Measurements from ENCODE around the gene DPP10.

DPP10 gene

DNA sequence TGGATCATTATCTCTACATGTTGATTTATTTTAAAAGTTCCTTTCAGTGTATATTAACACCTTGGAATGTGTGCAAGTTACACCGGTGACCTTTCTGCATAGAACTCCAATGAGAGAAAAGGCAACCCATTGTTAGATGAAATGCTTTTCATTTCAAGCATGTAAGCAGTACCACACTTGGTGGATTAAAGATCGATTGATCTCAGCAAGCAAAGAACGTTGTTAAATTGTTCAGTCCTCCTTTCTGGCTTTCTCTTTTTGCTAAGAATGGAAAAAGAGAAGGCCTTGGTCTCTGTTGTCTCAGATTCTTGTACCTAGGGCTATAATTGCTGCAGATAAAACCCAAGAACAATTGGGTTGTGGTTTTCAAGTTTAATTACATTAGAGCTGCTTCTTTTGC, 843.0 kb downstream of the DPP10 start:
- no peak for DNase-seq (ENCODE audit: low spot score)

DNA sequence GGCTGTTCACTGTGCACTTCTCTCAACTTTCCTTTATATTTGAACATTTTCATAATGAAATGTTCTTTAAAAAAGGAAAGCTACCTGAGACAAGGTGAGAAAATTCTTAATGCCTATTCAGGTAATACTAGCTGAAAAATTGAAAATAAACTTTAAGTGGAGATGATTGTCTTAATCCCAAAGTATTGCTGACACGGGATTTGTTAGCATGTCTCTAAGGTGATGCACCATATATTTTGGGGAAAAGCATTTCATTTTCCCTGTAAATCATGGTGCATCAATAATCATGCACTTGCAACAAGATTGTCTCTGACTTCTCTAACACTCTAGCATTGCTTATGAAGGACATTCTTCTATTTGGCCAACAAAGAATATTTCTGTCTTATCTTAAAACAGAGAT, 848.0 kb downstream of the DPP10 start:
- DNase-seq (ENCODE audit: low spot score), result no peak

DNA sequence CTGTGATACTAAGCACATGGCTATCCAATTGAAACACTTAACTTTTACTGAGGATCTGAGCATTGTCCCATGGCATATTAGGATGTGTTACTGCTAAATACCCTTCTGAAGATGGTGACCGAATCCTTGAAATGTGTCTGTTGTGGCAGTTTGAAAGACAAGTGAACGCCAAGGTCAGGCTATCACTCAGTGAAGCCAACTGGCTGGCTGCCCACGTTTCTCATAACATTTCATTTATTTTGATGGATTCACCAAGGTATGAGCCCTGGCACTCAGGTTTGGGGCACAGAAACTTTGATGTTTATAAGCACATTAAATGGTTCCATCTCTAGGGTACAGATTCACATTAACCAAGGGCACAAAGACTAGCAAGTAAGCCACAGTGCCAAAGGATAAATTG, 850.3 kb downstream of the DPP10 start:
- DNase-seq (ENCODE audit: low spot score), result no peak

DNA sequence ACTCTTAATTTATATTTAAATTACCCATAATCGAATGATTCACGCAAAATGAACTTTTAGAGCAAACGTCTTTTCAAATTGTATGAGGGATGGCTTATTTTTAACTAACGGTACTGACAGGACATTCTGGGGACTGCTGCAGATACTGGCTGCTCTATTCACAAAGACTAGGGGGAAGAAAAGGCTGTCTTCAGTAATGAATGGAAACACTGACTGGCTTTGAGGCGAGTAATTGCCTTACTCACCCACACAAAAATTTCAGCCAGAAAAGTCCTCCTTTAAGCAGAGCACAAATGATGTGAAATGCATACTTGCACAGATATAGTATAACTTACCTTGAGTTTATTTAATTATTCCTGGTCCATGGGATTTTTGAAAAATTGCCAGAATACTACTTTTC, 852.6 kb downstream of the DPP10 start:
- DNase-seq (ENCODE audit: low spot score), result no peak

DNA sequence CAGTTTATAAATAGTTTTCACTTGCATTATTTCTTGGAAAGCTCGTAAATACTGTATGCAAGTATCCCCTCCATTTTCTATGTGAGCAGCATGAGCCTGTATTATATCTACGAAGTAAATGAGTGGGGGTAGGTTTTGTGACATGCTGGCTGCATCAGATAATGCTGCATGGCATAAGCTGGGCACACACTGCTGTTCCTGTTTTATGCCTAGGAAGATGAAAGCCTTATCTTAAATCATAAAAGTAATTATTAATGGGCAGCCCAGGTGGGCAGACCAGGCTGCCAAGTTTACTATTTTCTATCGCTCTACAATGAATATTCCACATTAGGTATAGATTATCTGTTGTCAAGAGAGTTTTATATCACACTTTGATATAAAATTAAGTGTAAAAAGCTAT, 854.6 kb downstream of the DPP10 start:
- DNase-seq (ENCODE audit: low spot score), result no peak

DNA sequence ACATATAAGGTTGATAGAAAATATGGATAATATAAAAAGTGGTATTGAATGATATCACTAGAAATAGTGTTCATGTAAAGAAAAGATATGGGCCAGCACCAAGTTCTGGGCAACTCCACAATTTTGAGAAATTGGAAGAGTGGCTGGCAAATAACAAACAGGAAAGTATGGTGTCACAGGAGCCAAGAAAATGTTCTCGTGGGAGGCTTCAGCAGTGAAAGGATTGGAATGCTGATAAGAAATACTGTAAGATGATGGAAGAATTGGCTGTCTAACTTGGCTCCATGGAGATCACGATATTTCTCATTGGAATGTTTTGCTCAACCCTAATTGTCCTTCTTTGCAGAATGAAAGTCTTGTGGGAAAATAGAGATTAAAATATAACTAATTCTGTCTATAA, 856.8 kb downstream of the DPP10 start:
- DNase-seq (ENCODE audit: low spot score), result no peak

DNA sequence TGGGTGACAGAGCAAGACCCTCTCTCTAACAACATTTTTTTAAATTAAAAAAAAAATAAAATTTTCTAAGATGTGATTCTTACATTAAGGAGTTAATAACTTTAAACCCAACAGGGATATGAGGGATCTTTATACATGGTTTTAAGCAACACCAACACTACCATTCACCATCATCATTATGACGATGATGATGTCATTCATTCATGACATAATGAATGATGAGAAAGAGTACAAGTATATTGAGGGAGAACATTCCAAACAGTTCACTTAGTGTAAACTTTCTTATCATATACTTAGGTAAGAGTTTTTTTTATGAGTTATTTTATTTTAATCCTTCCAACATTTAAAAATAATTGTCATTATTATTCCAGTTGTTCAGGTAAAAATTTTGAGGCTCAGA, 863.3 kb downstream of the DPP10 start:
- no peak for DNase-seq (ENCODE audit: low spot score)

DNA sequence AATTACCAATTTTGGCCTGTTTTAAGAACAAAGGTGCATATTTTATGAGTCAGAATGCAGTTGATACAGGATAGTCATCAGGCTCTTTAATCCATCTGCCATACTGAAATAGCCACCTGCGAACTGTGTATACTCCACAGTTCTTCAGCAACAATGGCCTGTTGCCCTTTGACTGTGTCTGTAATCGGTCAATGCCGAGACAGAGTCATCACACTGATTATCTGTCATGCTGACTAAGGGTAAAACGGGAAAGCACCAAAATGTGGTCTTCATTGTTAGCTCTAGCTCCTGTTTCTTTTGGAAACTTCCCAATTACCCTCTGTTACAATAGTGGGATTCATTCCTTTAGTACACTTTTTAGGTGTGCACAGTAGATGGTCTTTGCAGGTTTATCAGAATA, 871.7 kb downstream of the DPP10 start:
- DNase-seq (ENCODE audit: low spot score), result no peak

DNA sequence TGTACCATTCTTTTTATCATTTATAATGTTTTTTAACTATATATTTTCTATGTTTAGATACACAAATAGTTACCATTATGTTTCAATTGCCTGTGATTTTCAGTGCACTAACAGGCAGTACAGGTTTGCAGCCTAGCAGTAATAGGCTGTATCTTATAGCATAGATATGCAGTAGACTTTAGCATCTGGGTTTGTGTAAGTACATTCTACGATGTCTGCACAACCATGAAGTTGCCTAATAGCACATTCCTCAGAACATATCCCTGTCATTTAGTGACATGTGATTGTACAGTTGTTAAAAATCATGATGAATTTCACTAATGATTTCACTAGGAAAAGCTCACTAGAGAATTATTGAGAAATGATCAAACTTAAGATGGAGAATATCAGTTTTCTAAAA, 884.6 kb downstream of the DPP10 start:
- no peak for DNase-seq (ENCODE audit: low spot score)

DNA sequence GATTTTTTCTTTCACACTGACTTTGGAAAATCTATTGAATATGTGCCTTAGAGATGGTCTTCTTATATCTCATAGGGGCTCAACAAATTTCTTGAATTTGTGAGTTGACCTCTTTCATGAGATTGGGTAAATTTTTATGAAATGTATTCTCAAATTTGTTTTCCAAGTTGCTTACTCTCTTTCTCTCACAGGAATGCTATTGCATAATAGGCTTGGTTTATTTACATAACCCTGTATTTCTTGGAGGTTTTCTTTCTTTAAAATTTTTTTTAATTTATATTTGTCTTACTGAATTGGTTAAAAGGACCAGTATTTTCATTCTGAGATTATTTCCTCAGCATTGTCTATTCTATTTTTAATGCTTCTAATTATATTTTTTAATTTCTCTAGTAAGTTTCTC, 917.1 kb downstream of the DPP10 start:
- DNase-seq (ENCODE audit: low spot score), result no peak

DNA sequence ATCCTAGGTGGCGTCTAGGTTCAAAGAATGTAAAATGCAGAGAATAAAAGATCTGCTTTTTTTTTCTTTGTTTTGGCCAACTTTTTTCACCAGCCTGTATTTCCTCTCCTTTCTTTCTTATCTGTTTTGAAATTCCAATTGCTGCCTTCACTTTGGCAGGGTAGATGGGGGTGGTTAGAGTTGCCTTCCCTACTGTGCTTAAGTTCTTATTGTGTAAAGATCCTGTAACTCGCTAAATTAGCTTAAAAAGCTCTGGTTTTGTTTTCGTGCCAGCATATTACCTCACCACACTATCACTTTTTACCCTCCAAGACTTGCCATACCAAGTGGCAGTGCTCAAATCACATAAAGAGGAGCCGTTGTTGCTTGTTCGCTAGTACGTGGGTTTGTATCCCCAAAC, 921.7 kb downstream of the DPP10 start:
- DNase-seq (ENCODE audit: low spot score), result no peak

DNA sequence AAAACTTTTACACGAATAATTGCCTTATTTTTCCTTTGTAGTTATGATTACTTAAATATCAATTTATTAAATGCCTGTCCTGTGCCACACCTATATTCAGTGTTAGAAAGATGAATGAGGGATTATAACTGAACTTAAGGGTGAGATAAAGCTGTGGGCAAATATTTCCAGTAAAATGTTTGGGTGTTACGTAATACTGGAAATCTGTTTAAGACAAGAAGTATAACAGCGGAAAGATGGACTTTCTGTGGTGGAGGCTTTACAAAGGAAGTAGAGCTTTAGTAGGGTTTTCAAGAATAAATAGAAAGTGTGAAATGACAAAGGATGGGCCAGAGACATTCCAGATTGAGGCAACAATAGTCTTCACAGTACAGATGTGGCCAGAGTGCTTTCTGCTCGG, 927.0 kb downstream of the DPP10 start:
- no peak for DNase-seq (ENCODE audit: low spot score)

DNA sequence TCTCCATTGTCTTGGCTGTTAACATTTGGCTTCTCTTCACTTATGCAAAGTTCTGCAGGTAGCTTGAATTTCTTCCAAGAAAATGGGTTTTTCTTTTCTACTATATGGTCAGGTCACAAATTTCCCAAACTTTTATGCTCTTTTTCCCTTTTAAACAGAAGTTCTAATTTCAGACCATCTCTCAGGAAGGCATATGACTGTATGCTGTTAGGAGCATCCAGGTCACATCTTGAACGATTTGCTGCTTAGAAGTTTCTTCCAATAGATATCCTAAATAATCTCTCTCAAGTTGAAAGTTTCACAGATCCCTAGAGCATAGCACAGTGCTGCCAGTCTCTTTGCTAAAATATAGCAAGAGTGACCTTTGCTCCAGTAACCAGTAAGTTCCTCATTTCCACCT, 932.5 kb downstream of the DPP10 start:
- no peak for DNase-seq (ENCODE audit: low spot score)

DNA sequence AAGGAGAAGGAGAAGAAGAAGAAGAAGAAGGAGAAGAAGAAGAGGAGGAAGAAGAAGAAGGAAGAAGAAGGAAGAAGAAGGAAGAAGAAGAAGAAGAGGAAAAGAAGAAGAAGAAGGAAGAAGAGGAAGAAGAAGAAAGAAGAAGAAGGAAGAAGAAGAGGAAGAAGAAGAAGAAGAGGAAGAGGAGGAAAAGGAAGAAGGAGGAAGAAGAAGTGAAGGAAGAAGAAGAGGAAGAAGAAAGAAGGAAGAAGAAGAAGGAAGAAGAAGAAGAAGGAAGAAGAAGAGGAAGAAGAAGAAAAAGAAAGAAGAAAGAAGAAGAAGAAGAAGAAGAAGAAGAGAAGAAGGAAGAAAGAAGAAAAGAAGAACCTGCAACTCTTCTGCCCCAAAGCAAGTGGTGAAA, 942.0 kb downstream of the DPP10 start:
- DNase-seq (ENCODE audit: low spot score), result no peak

DNA sequence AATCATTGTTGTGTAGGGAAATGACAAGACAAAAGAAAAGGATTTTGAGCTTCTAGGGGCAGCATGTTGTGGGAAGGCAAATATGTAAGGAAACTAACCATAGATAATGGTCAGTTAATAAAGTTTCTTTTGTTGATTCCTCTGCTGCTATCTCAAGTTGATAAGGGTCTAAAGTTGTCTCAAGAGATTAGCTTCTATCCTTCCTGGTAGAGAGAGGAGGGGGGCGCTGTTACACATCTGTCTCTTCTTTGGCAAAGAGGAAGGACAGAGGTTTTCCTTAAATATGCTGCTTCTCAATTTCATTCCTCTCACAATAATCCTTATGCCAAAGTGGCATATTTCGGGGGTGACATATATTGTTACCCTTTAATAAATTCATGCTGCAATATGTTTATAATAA, 944.0 kb downstream of the DPP10 start:
- no peak for DNase-seq (ENCODE audit: low spot score)

DNA sequence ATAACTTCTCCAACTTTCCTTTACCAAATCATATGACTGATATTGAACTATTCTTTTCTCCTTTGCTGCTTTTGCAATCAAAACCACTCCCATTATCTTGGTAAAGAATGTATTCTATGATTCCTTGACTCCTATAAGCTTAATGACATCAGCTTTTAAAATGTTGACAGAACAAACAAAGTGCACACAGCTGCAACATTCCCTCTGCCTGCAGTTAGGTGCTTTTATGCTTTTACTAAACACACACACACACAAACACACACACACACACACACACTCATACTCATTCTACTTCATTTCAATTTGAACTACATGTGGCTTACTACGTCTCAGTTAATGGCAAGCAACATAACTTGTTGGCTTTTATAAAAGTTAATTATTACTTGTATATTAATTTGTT, 946.6 kb downstream of the DPP10 start:
- DNase-seq (ENCODE audit: low spot score), result no peak

DNA sequence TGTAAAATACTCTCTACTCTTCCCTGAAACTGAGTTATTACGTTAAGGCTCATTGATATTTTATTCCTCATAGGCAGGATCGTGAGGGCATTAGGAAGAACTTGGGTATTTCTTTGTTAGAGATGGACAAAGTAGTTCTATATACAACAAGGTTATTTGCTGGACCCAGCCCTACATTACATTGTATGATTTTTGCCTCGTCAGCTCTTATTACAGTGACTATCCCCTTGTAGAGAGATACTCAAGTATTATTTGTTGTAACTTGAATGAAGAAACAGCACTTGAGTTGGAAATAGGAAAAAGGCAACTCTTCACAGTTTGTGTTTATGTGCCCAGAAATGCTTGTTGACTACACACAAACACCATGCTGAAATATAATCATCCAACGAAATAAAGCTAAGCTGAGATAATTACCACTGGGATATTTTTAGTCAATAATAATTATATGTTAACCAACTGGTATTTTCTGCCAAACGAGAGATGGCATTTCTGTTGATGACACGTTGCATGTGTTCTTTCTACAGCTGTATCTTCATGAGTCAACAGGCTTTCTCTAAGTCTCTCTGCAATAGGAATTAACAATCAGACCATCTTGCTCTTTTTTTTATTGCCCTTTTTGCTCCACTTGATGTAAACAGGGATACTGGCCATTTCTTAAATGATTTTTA, 947.6 kb downstream of the DPP10 start:
- DNase-seq (ENCODE audit: low spot score), result no peak

DNA sequence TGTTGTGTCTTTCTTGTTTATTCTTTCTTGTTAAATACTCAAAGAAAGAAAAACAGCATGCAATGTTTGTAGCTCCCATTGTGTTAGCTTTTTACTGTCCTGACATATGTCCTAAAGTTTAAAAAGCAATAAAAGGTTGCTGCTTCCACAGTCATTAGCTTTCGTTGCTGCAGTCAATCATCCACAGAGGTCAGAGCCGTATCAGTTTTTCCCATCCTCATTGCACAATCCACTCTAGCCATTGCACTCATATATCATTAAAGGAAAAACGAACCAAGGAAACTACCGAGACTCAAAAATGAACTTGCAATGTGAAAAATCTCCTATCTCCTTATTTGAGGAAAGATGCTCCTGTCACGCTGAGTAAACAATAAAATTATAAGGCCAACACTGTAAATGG, 954.1 kb downstream of the DPP10 start:
- no peak for DNase-seq (ENCODE audit: low spot score)

DNA sequence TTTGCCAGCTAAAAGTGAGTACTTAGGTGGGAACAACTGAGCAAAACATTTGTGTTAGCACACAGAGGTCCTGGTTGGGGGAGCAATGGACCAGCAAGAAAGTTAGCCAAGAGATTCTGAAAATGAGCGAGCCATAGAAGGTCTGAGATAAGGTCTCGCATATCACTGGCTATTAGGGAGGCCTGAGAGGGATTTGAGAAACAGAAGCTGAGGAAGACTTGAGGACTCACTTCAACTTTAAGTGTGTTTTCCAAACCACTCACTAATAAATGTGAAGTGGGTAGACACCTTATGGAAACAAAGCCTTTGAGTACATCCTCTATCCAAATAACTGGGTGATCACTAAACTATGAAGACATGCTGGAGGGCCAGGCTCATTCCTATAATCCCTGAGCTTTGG, 958.5 kb downstream of the DPP10 start:
- DNase-seq (ENCODE audit: low spot score), result no peak

DNA sequence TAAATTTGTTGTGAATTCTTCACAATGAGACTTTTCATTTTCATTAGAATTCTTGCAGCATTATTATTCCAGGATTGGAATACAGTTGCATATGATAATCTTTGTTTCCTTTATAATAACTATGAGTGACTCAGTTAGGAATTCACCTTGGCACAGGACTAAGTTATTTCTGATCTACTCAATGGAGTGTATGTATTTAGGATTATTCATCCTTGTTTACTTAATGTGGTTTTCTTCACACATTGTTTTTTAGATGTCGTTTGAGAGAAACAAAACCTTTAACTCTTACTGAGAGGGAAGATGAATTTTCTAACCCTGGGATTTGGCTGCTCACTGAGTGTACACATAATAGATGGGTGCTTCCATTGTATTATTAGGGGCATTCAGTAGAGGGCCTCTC, 970.1 kb downstream of the DPP10 start:
- DNase-seq (ENCODE audit: low spot score), result no peak

DNA sequence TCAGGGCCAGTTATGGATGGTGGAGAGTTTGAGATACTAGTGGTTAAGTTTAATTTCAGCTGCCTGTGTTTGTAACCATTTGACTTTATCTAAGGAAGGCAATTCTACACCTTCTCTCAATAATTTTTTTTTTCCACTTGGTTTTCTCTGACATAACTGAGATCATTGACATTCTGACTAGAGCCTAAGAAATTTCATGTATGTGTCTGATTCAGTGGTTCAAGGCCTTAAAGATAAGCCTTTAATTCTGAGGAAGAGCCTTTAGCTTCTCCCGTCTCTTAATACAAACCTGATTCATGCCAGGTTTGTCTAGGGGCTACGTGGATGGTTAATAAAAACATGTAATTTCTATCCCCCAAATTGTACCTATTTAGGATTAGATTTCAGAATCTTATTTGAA, 971.4 kb downstream of the DPP10 start:
- no peak for DNase-seq (ENCODE audit: low spot score)

DNA sequence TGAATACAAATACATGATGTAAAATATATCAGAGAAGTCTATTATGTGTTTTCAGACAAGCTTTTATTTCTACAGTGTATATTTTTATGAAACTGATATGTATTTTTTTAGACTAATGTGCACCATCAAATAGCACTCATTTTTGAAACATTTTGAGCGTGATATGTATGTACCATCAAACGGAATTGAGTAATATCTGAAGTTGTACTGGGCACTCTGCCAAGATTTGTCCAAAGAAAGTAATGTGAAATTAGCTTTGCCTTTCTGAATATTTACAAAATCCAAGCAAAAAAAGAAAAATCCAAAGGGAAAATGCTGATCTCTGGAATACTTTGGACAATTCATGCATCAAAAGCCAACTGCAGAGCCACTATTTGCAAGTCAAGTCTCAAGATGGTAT, 972.0 kb downstream of the DPP10 start:
- no peak for DNase-seq (ENCODE audit: low spot score)

DNA sequence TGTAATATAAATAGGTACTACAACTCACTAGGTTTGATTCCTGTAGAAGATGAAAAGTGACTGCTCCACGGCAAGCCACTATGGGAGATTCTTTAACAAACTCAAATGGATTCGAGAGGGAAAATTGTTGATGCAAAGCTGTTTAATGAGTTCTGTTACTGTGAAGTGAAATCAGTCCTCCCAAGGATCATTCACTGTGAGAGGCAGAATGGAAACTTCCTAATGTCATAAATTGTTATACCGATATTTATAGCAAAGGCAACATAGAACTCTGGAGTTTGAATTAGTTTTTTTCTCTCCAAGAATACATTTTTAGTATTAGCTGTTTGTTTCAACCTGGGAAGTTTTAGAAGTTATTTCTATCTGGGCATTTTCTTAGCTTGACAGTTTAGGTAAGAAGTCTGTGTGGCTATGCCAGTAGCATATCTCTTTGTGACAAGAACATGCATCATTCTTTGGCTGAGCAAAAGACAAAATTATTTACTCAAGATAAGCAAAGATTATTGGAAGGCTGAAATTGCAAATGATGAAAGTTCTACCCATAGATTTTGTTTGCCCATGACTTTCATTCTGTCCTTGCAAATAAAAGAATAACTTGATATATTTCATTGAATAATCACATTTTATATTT, 979.7 kb downstream of the DPP10 start:
- no peak for DNase-seq (ENCODE audit: low spot score)

DNA sequence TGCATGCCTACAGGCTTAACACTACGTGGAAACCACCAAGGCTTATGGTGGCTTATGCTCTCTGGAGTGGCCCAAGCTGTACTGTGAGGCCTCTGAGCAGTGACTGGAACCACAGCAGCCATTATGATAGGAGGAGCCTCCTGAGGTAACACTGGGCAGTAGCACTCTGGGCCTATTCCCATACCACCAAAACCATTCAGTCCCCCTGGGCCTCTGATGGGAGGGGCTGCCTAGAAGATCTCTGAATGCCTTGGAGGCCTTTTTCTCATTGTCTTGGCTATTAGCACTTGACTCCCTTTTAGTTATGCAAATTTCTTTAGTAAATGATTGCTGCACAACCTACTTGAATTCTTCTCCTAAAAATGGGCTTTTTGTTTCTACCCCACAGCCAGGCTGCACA, 985.0 kb downstream of the DPP10 start:
- no peak for DNase-seq (ENCODE audit: low spot score)

All from NAMALWA (cell line).